GF-D8 (cell line): ENCODE results near the gene TCERG1L.

ENCODE experiments used
- DNase-seq: peaks from one replicate; lab custom pipeline; 2025; lab: John Stamatoyannopoulos, UW

TCERG1L gene

DNA sequence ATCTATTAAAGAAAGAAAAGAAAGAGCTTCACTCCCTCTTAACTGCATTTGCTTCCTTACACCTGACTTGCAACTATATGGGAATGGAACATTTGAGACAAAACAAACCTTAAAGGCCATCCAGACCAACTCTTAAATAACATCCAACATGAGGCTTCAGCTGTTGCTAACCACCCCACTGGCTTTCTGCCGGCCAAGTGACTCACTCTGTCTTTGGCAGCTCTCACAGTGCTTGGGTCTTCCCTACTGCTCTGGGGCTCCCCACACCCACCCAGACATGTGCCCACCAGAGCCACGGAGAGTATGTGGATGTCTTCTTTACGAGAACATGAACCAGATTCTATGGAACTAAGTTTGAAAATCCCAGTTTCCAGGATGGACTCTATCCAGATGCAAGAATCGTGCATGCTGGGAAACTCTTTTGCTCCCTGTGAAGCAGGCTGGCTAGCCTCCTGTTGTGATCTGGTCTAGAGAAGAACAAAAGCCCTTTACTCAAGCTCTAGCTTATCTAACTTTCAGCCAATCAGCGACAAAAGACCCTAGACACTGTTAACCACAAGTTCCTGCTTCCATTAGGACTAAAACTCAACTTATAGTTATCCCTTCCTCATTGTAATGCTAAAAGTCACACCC, 245.7 kb downstream of the TCERG1L start:
- no peak for DNase-seq

DNA sequence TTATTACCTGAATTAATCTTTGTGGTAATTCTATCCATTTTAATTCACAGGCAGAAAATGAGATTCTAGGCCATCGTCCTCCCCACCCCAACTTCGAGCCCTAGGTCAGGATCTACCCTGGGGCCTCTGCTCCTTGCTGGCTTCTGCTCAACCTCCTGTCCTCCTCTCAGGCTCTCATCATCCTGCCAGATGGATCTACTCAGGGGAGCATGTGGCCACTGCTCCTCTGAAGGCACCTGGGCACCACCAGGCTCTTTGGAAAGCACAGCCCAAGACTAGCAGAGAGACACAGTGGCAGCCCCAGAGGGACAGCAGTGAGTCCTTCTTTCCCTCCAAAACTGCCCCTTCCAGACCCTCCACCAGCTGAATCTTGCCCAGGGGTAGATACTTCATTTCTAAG, 248.2 kb downstream of the TCERG1L start:
- DNase-seq: no peak

DNA sequence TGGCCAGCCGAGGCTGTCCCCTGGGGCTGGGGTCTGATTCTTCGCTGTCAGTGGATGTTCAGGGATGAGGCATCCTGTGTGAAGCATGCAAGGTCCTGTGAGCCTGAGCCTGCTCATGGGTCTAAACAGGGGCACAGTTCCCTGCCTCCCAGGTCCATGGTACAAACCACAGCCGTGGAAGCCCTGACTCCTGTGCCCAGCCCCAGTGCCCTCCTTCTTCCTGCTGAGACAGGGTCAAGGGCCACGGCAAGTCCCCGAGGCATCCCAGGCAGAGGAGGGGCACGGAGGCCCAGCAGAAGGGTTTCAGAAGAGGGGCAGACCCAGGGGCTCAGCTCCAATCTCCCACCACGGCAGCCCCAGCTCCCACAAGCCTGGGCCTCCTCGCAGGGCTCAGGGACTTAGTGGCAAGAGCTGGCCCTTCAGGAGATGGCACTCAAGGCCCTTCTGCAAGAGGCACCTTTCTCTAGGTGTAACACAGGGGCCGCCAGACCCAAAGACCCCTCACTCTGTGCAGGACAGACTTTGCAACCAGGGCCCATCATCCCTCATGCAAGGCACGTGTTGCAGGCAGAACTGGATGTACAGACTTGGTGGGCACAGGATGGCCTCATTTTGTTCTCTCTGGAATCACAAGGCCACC, 248.8 kb downstream of the TCERG1L start:
- no peak for DNase-seq

DNA sequence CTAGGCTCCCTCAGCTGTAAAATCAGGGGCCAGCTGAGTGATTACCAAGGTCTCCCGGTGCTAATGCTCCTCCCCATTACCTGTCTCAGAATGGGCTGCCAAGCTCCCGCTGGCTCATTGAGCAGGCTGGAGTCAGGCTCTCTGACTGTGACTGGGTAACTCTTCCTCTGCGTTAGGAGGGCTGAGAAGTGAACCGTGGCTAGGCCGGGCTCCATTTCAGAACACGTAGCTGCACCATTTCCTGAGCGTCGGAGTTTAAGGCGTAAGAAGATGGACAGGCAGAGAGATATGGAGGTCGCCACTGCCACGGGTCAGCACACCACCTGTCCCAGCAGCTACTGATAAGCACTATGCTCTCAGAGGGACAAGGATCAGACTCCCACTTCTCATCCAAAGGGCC, 250.3 kb downstream of the TCERG1L start:
- DNase-seq: no peak

DNA sequence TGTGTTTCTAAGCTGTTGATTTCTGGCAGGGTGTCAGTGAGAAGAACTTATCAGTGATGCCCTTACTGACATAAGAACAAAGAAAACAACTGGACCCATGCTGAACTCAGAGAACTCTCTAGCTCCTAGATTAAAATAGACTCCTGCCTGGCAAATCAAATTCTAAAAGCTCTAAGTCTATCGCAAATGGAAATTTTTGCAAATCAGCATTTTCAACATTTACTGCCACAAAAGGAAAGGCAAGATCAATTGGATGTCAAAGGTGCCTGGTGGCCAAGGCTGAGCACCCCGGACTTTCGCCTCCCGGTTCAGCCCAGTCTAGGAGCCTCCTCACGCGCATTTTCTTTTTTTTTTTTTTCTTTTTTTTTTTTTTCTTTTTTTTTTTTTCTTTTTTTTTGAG, 251.6 kb downstream of the TCERG1L start:
- no peak for DNase-seq

DNA sequence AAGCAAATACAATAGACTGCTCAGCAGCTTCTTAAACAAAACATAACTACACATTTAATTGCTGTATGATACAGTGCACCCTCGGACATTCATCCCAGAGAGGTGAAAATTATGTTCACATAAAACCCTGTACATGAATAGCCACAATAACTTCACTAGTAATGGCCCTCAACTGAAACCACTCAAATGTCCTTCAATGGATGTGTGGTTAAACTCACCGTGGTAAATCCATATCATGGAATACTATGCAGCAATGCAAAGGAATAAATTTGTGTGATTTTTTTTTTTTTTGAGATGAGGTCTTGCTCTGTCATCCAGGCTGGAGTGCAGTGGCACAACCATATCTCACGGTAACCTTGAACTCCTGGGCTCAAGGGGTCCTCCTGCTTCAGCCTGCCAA, 252.7 kb downstream of the TCERG1L start:
- DNase-seq: no peak

DNA sequence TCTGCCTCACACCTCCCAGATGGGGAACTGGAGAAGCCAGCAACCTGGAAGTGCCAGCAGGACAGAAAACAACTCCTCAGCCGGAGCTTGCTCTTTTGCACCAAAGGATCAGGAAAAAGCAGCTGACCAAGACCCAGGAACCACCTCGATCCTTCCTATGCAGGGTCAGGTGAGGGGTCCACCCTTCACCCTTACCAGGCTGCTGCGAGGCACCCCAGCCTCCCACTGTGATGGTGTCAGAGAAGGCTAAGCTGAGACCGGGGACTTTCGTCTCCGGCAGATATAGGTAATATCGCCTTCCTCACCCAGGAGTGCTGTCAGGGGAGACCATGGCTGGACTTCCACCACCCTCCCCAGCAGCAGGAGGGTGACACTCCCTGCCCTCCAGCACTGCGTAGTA, 254.7 kb downstream of the TCERG1L start:
- no peak for DNase-seq

DNA sequence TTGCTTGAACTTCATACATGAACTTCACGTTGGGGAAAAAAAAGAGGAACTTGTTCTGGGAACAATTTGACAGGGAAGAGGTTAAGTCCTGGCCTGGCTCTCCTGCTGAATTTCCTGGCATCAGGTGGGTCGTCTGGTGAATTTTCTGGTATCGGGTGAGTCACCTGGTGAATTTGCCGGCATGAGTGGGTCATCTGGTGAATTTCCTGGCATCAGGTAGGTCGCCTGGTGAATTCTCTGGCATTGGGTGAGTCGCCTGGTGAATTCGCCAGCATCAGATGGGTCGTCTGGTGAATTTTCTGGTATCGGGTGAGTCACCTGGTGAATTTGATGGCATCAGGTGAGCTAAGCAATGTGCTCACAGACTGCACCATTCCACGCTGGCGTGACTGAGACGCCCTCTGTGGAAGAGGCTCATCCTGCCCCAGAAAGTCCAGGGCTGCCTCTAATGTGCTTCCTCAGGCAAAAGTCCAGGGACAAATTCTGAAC, 255.4 kb downstream of the TCERG1L start:
- DNase-seq: no peak

DNA sequence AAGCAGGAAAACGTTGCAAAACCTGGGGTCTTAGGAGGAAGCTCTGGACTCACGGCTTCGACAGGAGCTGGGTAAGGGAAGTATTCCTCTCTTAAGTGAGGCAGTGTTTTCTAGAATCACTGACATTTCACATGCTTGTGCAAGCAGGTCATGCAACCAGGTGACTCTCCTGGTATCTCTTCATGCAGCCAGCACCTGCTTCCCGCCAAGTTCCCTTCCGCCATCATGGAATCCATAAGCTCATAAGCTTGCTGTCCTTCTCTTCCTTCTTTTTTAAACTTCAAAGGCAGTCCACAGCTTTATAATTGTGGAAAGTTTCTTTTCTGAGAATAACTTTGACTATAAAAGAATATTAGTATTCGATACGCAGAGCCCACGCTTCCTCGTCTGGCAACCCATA, 256.1 kb downstream of the TCERG1L start:
- no peak for DNase-seq

DNA sequence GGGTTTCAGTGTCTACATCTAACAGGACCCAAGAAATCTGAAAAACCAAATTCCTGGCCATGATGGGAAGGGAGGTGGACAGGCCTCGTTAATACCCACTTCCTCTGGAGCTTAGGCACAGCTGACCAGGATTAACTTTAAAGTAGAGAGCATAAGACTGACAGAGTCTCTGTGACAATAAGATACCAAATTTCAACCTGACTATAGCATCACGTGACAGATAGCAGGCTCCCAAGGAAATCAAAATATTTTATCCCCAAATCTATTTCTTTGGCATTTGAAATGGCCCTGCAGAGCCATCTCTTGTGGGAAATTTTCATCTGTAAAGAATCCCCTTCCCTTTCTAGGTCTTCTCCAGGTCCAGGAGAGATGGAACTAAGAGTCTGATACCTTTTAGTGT, 258.3 kb downstream of the TCERG1L start:
- no peak for DNase-seq

DNA sequence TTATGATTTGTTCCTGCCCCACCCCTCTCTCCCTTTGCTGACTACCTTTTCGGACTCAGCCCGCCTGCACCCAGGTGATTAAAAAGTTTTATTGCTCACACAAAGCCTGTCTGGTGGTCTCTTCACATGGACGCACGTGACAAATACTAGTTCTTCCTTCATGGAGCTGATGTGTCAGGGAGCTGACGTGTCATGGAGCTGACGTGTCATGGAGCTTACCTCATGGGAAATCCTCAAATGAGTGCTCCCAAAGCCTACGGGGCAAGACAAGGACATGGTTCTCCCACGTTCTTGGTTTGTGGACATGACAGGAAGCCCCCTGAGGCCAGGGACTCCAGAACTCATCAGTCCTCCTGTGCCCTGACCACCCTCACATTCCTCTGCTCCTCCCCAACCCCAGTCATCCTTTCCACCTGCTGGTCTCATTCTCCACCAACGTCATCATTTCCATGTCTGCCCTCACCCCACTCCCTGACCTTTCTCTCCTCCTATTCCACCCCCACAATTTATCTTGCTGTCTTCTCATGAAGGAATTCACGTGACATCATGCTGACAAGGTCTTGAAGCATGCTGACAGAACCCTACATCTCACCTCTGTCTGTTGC, 261.3 kb downstream of the TCERG1L start:
- DNase-seq: no peak

DNA sequence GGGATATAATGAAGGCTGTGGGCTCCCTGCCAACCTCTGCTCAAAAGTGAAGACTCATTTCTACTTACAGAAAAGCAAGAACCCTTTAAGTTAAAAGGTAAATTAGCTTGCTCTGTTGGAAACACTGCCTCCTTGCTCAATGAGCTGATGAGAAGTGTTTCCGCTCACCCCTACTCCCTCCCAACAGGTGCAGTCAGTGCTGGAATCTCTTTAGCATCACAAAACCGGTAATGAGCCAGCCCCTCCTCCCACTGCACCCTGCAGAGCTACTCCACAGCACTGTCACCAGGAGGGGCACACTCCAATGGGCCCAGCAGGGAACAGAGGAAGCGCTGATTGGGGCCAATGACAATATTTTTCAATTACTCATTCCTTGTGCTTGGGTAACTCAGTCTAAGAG, 262.5 kb downstream of the TCERG1L start:
- DNase-seq: no peak

DNA sequence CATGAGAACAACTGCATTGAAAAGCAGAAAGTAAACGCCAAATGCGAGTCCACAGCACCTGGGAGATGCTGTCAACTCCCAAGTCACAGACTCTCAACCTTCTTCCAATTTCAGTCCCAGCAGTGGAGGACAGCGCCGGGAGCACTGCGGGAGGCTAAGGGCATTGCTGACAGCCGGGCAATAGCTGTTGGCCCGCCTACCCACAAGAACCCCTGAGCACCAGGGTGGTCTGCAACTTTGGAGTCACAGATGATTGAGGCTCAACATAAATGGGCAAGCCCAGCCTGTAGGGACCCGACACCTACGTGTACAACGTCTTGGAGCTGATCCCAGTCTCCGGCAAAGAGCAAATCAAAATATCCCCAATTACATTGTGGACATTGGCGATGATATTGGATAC, 262.9 kb downstream of the TCERG1L start:
- DNase-seq: no peak

DNA sequence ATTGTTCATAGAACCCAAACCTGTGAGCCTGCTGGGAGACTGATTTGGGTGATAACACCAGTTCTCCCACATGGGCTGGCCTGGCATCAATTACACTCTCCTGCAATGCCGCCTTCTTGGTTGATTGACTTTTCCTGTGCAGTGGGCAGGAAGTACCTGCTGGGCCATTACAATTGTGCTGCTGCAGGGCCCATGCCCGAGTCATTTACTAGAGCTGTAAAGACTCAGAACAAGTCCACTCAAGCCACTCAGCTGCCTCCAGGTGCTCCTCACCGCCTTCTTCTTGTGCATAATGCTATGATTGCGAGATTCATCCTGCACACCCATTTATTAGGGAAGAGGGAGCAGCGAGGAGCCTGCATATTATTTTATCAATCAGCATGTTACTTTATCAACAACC, 264.0 kb downstream of the TCERG1L start:
- DNase-seq: no peak

DNA sequence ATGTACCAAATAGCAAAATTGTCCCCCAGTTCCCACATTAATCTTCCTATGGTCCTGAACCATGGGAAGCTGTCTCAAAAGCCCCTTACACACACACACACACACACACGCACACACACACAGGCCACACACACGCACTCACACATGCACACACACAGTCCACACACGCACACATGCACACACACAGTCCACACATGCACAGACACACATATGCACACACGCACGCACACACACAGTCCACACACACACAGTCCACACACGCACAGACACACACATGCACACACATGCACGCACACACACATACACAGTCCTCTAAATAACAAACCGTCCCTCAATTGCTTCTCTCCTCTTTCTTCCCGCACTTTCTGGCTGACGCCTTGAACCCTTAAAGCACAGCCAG, 265.3 kb downstream of the TCERG1L start:
- no peak for DNase-seq

DNA sequence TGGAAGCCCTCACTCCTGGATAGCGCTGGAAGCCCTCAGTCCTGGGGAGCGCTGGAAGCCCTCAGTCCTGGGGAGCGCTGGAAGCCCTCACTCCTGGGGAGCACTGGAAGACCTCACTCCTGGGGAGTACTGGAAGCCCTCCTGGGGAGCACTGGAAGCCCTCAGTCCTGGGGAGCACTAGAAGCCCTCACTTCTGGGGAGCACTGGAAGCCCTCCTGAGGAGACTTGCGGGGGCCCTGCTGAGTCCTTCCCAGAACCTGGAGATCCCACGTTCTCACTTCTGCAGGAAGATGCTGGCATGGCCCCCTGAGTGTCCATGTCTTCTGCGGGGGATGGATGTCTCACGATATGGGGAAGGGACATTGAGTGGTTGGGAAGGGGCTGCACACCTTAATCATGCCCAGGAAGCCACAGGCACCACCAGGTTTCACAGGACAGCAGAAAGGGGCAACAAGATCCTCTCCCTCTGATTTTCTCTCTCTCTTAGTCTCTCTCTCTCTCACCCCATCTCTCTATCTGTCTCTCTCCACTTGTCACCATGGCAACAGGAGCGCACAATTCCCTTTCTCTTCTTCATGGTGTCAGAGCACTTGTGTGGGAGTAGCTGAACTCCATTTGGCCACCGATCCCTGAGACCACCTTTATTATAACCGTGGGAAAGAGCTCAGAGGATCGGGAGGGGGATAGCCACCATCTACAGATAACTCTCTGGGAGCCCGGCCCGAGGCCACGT, 267.0 kb downstream of the TCERG1L start:
- no peak for DNase-seq

DNA sequence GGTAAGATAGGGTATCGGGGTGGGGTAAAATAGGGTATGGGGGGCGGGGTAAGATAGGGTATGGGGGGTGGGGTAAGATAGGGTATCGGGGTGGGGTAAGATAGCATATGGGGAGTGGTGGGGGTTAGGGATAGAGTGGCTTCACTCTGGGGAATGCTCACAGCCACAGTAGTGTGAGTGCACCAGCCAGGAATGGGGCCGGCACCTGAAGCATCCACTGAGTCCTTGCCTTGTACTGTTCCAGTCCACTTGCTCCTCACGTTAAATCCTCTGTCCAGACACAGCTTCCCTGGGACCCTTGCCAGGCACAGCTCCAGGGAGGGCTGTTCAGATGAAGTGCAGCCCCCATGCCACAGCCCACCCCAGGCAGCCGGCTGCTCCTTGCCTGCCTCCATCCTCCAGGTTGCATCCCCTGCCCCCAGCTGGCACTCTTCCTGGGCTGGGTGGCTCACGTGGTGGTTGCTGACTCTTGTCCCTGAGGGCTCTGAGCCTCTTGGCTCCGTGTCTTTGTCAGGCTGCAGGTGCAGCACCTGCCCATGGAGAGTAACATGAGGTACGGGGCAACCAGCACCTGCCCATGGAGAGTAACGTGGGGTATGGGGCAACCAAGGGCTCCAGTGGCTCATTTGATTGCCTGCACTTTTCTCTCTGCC, 268.4 kb downstream of the TCERG1L start:
- no peak for DNase-seq
